LNCaP clone FGC (cell line): ENCODE results near the gene RBMY1F.
"Not testable (repeated sequence)": the region's sequence is repeated elsewhere in the genome, so short reads cannot be mapped to it uniquely, and the experiment has no call there.

Experiments
- DNase-seq: peaks from one replicate; pipeline ENCODE4 v3.0.0-alpha.2; 2011; ENCODE audit warnings: low read depth
- H3K4me3 ChIP-seq: 2 replicates; pipeline ENCODE4 v1.5.1; 2011; ENCODE audit warnings: mild to moderate bottlenecking, low read depth, low read length, control low read depth

The RBMY1F gene

DNA sequence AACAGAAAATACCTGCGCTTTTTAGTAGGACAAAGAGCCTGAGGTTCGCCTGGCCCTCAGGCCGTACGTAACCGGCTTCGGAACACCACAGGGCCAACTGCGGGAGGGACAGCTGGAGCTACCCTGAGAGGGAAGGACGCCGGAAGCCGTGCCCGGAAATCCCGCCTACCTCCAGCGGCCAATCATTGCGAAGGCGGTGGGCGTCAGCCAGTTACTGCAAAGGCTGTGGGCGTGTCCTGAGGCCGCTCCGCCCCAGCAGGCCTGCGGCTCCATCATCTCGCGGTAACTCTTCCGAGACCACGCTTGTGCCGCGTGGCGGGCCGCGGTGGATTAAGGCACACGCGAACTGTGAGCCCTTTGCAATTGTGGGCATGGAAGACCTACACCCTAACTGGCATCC lies at the start of gene RBMY1F:
TSS of gene RBMY1F (minus strand) at position 101 of the 400 bp plus-strand sequence. CDS start 1,954 bp downstream, outside the sequence.
- not testable (repeated sequence) for H3K4me3 ChIP-seq, DNase-seq

DNA sequence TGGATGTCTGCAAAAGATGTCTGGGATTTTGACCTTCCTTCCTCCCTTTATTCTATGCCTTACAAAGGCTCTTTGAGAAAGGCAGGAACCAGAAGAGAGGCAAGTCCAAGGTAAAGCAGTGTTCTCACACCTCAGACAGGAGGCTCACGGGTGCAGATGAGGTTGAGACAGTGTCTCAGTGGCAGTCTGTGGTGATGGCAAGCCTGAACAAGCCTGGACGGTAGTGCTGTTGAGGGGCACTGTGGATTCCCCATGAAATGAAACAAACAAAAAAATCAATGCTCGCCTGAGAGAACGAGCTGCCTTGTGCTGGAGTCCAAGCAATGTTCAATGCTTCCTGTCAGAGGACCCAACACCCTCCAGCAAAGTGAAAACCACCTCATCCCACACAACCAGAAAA lies 31.6 kb downstream of the RBMY1F start:
- DNase-seq, H3K4me3 ChIP-seq: not testable (repeated sequence)

DNA sequence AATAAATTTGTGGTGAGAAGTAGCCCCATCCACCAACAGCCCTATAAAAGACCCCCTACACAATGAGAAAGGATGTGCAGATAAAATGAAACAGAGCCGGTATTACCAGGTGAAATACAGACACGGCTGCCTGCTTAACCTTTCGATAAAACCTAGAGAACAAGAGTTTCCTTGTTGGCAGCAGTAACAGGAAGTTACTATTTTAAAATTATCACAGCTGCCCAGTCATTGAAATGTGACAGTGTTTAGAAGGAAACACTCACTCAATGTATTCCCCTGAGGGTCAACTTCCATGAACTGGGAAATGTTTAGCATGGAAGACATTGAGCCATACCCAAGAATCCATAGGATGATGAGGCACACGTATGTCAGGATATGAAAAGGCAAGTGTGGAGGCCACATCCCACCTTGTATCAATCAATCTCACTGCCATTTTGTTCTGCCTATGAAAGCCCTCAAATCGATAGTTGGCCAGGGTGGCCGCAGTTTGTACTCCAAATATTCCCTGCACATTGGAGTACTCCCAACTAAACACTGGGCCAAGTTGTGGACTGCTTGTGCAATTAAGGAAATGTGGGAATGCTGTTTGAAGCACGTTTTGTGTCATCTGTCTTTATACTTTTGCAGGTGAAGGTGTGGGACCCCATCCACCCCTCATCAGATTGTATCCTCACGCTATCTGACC lies 41.6 kb downstream of the RBMY1F start:
- H3K4me3 ChIP-seq, result not testable (repeated sequence)

DNA sequence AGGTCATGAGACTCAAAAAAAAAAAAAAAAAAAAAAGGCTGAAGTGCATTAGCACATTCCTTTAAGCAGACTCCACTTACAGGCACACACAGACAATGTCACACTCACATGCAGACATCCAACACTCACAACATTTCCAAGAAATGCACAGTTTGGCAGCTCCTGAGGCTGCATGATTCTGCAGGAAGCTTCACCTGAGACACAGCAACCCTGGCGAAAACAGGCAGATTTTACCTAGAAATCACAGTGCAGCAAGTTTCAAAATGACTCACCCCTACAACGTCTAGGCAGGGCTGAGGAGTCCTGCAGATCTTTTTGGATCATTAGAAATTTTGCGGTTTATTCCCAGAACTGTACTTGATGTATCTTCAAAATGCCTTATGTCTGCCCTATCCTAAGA lies 48.0 kb downstream of the RBMY1F start:
- not testable (repeated sequence) for H3K4me3 ChIP-seq, DNase-seq

More for the DNA sequence above, 41.6 kb downstream of the RBMY1F start:
- not testable (repeated sequence) for DNase-seq

- DNase-seq, H3K4me3 ChIP-seq: not testable (repeated sequence)
These were observed 52.2 kb downstream of the RBMY1F start for GRCh38 chrY:22130494-22130893.
